ENCODE data around the gene PDE3A.
A peak's percentile ranks its signal among the peaks of the same experiment; 100 is the strongest.
"Not testable (repeated sequence)": the region's sequence is repeated elsewhere in the genome, so short reads cannot be mapped to it uniquely, and the experiment has no call there.

The PDE3A gene

GRCh38 chr12:20375560-20375959 is 7.2 kb downstream of the PDE3A start:
- H3K27me3 Mint-ChIP-seq (ENCODE audit: low read depth, poor library complexity): peaks cover 31% of the 10 kb centered on the region
- no peak overlapping the region for H3K27ac Mint-ChIP-seq

GRCh38 chr12:20376984-20377383 is 8.6 kb downstream of the PDE3A start:
- Mint-ChIP-seq H3K27me3 (ENCODE audit: low read depth, poor library complexity) (peaks cover 18% of the 10 kb centered on the region), H3K36me3 (ENCODE audit: low read depth) (no peaks in the 10 kb centered on the region), H3K27ac (no peak overlapping the region), H3K4me3 (no peak overlapping the region), H3K4me1 (no peaks in the 10 kb centered on the region), H3K9me3 (no peaks in the 10 kb centered on the region)
- no peak for DNase-seq
- TF ChIP-seq CTCF (IDR thresholded peaks at IDR 0.05): peak; percentile 21

More at GRCh38 chr12:20375560-20375959, 7.2 kb downstream of the PDE3A start:
- no peak for TF ChIP-seq CTCF (IDR thresholded peaks at IDR 0.05)
- Mint-ChIP-seq H3K9me3 (no peaks in the 10 kb centered on the region), H3K4me1 (peaks cover 3% of the 10 kb centered on the region), H3K36me3 (ENCODE audit: low read depth) (no peaks in the 10 kb centered on the region), H3K4me3 (no peak overlapping the region)
- DNase-seq: no peak

- H3K9me3 Mint-ChIP-seq: no peaks in the 10 kb centered on the region
- no peak for TF ChIP-seq CTCF (IDR thresholded peaks at IDR 0.05)
- no peak overlapping the region for H3K4me3 Mint-ChIP-seq
- no peaks in the 10 kb centered on the region for H3K4me1 Mint-ChIP-seq
- H3K27ac Mint-ChIP-seq: no peak overlapping the region
- H3K27me3 Mint-ChIP-seq (ENCODE audit: low read depth, poor library complexity): peaks cover 12% of the 10 kb centered on the region
- DNase-seq: no peak
- H3K36me3 Mint-ChIP-seq (ENCODE audit: low read depth): no peaks in the 10 kb centered on the region
Observed at GRCh38 chr12:20377750-20378149, 9.4 kb downstream of the PDE3A start.

GRCh38 chr12:20382117-20382516 is 13.8 kb downstream of the PDE3A start:
- no peak for TF ChIP-seq CTCF (IDR thresholded peaks at IDR 0.05)
- H3K36me3 Mint-ChIP-seq (ENCODE audit: low read depth): no peaks in the 10 kb centered on the region
- H3K4me1 Mint-ChIP-seq: no peaks in the 10 kb centered on the region
- DNase-seq: no peak
- H3K4me3 Mint-ChIP-seq: no peak overlapping the region
- peaks cover 9% of the 10 kb centered on the region for H3K9me3 Mint-ChIP-seq
- H3K27ac Mint-ChIP-seq: no peak overlapping the region
- H3K27me3 Mint-ChIP-seq (ENCODE audit: low read depth, poor library complexity): peaks cover 3% of the 10 kb centered on the region

GRCh38 chr12:20383612-20384011 is 15.3 kb downstream of the PDE3A start:
- no peak for DNase-seq
- Mint-ChIP-seq H3K4me1 (no peaks in the 10 kb centered on the region), H3K36me3 (ENCODE audit: low read depth) (no peaks in the 10 kb centered on the region), H3K9me3 (peaks cover 12% of the 10 kb centered on the region), H3K4me3 (no peak overlapping the region), H3K27ac (no peak overlapping the region), H3K27me3 (ENCODE audit: low read depth, poor library complexity) (peaks cover 3% of the 10 kb centered on the region)
- no peak for TF ChIP-seq CTCF (IDR thresholded peaks at IDR 0.05)

- H3K36me3 Mint-ChIP-seq (ENCODE audit: low read depth); H3K27ac Mint-ChIP-seq; H3K4me3 Mint-ChIP-seq; H3K27me3 Mint-ChIP-seq (ENCODE audit: low read depth, poor library complexity); DNase-seq; H3K4me1 Mint-ChIP-seq: not testable (repeated sequence)
- H3K9me3 Mint-ChIP-seq: peaks cover 12% of the 10 kb centered on the region
Observed at GRCh38 chr12:20384836-20385235, 16.5 kb downstream of the PDE3A start.
